HK-2 (cell line): Measurements from ENCODE around the gene RBM18.

Source experiments
- DNase-seq: peaks from one replicate; pipeline ENCODE4 v3.0.0-alpha.2; 2018; ENCODE audit not compliant: unreplicated experiment

Gene RBM18, protein sequence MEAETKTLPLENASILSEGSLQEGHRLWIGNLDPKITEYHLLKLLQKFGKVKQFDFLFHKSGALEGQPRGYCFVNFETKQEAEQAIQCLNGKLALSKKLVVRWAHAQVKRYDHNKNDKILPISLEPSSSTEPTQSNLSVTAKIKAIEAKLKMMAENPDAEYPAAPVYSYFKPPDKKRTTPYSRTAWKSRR

GRCh38 chr9:122264360-122265148, at the start of gene RBM18, which contains the start of gene MRRF:
Gene RBM18, minus strand, starts transcription at chr9:122264840. Its CDS starts 3,348 bp downstream, at chr9:122261492.
Gene MRRF, plus strand, starts transcription at chr9:122264882. Its CDS starts 6,010 bp downstream, at chr9:122270892.
- DNase-seq, result peak; percentile 93

GRCh38 chr9:122314165-122314564, 49.5 kb upstream of the RBM18 start:
- no peak for DNase-seq

GRCh38 chr9:122309861-122310260, 45.2 kb upstream of the RBM18 start:
- DNase-seq, result no peak

DNA sequence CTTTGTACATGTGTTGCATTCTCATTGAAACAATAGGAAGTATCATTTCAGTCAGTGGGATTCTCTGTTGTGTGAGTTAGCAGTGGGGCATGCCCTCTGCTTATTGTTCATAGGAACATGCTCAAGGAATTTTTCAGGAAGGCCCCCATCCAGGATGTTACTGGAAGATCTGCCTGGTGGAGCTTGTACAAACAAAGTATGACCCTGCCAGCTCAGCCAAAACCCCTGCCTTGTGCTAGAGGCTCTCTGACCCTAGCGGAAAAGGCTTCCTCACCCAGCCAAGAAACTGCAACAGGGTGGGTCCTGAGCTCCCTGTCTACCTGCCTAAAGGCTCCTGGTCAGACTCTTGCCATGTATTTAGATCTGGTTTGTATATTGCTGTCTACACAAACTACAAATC, 43.3 kb upstream of the RBM18 start:
- DNase-seq, result no peak

DNA sequence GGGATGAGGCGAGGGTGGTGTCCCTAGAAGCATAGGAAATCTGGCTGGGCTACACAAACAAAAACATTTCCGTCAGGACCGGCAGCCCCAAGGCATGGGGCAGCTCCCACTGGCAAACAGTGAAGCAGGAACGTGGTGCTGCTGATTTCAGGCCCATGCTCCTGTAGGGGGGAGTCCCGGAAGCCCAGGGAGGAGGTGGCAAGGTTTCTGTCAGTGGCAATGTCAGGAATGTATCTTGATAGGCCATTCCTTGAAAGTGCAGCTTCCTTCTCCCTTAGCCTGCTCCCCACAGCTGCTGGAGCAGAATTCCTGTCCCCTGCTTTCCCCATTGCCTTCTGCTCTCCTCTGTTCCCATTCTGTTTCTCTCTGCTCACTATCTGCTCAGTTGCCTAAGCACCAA, 42.4 kb upstream of the RBM18 start:
- DNase-seq, result no peak

GRCh38 chr9:122302237-122303093, 37.8 kb upstream of the RBM18 start:
- no peak for DNase-seq

GRCh38 chr9:122297512-122297911, 32.9 kb upstream of the RBM18 start:
- DNase-seq, result no peak

DNA sequence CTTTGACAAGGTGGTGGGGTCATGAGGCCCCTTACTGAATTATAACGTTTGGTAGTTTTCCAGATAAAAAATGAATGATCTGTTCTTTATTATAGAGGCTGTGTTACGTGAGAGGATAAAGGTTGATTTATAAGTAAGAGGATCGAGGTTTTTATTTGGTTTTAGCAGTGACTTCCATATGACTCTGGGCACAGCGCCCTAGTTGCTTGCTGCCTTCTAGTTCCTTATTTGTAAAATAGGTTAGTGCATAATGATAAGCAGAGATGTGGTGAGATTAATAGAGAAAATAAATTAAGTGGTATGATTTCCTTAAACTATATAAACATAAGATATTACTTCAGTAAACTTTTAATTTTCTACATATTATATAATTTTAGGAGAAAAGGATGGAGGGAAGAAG, 29.9 kb upstream of the RBM18 start:
- DNase-seq, result no peak

DNA sequence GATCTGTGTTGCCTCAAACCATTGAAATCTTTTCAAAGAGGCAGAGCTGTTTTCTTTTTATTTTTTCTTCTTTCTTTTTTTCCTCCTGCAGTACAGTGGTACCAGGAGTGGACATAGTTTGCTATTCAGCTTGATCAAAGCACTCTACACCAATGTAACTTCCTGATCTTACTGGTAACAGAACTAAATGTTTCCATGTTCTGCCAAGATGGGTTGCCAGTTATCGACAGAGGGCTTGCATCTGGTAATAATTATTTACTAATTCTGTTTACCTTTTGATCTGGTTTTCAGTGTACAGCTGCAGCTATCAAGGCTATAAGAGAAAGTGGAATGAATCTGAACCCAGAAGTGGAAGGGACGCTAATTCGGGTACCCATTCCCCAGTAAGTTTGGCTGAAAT, 26.8 kb upstream of the RBM18 start:
- no peak for DNase-seq

DNA sequence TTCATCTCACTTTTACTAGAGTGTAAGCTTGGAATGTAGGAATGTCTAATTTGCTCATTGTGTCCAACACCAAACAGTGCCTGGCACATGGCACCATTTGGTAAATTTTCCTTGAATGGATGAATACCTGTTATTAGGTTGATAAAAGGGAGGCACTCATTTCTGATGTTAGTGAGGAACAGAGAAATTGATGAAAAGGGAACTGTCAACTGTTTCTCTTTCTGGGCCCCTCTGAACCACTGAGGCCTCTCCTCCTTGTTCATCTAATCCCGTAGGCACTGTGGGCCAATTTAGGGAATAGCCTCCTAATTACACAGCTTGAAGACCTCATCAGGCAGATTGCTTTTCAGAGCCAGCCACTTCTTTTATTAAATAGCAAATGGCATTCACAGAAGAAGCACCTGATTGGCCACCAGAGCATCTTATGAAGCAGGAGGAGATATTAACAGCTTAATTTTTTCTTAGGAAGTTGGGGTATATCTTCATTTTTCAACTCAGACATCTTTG, 22.6 kb upstream of the RBM18 start:
- DNase-seq, result no peak

- DNase-seq, result no peak
Measured at GRCh38 chr9:122286764-122287163, 22.1 kb upstream of the RBM18 start.

GRCh38 chr9:122281368-122281767, 16.7 kb upstream of the RBM18 start:
- no peak for DNase-seq

DNA sequence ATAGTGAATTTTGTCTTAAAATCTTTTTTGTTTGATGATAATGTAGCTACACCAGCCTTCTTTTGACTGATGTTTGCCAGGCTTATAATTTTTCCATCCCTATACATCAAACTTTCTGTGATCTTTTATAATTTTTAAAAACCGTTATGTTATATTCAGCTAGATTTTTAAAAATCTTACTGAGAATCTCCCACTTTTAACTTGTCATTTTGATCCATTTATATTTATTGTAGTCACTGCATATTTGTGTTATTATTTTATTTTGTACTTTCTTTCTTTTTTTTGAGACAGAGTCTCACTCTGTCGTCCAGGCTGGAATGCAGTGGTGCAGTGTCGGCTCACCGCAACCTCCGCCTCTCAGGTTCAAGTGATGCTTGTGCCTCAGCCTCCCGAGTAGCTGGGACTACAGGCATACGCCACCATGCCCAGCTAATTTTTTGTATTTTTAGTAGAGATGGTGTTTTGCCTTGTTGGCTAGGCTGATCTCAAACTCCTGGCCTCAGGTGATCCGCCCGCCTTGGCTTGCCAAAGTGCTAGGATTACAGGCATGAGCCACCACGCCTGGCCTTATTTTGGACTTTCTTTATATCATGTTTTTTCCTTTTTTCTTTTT, 12.8 kb upstream of the RBM18 start:
- no peak for DNase-seq

DNA sequence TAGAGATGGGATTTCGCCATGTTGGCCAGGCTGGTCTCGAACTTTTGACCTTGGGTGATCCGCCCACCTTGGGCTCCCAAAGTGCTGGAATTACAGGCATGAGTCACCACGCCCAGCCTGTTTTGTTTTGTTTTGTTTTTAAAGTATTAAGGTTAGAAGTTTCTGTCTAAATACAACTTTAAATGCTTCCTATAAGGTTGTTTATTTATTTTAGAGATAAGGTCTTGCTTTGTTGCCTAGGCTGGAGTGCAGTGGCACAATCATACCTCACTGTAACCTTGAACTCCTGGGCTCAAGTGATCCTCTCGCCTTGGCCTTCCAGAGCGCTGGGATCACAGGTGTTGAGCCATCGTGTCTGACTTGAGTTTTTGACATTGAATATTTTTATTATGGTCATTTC, 11.5 kb upstream of the RBM18 start:
- no peak for DNase-seq

GRCh38 chr9:122274055-122274454, 9.4 kb upstream of the RBM18 start:
- no peak for DNase-seq

DNA sequence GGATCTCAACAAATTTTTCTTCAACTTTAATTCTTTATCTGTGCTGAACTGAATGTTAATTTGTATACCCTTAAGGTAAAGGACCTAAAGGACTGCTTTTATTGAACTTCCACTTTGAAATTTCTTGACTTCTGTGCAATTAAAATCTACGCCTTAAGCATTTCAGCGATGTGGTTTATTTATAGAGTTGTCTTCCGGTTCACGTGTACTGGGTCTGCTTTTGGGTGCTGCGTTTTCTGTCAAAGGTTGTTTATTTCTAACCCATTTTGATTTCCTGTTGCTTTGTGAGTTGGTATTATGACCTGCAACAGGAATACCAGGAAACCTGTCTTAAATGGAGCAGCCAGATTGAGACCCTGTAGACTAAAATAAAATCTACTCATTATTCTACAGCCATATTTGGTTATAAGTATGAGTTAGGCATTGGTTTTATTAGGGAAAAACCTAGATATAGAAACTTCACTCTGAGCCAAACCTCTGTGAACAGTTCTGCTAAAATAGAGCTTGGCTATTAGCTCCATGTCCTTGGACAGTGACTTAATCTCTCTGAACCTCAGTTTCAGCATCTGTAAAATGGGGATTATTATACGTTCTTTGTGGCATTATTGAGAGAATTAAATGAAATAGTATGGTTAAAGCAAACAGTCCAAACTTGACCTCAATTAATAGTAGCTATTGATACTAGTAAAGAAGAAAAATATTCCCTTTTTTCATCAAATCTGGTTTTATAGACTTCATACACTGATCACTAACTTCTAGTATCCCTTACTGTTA, 3.6 kb upstream of the RBM18 start:
- DNase-seq, result no peak

DNA sequence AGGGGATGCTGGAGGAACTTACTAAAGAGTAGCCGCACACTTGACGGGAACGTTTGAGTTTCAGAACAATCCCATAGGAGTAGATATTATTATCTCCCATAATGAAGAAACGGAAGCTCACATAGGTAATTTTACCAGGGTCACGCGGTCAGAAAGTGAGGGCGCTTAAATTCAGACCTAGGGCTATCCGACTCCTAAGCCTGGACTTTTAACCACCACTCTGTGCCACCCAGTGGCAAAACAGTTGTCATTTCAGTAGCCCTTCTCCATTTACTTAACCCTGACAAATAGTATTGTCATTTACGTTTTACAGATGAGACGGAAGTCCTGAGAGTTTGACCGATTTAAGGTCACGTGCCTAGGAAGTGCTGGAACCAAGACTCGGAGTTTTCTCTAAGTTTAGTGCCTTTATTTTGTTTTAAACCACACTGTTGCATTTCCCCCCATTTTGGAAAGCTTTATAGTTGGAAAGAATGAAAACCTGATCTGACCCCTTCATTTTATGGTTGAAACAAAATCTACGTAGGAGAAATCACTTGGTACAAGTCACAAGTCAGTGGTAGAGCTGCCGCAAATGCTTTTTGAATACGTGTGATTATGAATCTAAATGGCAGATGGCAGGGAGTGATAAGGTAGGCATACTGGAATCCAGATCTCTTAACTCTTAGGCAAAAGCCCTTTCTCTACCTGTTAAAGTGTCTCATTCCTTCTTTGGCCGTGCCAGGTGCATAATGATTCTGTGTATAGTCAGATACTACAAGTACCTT, 692 bp upstream of the RBM18 start:
- no peak for DNase-seq

DNA sequence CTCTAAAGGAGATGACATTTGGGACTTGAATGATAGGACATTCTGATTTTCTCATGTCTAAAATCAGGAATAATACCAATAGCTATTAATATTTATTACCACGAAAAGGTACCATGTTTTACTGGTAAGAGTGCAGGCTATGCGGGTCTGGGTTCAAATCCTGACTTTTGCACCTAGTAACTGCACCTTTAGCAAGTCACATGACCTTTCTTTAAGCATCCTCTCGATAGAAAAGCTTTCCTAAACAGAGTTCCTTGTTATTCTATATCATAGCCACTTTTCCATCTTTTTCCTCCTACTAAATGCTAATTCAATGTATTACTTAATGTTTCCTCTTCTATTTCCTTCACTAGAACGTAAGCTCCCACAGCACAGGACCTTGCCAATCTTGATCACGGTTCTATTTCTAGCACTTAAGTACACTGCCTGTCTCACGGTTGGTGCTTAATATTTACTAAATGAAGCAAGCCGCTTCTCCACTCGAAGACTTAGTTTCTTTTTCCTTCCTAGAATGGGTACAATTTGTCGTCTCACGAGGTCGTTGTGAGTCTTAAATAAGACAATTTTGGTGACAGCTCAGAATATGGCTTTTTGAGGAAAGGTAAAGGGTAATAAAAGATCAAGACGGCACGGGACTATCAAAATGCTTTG, 816 bp downstream of the RBM18 start:
- no peak for DNase-seq

GRCh38 chr9:122262073-122262472, 2.6 kb downstream of the RBM18 start:
- DNase-seq, result no peak

GRCh38 chr9:122261469-122261881, 3.2 kb downstream of the RBM18 start:
- no peak for DNase-seq
